NCI-H446 treated with DMSO at 0.1 percent for 48 hours (cell line): ENCODE data around the gene SNTG2.

ENCODE experiments used
- DNase-seq: peaks from one replicate; lab custom pipeline; 2025; lab: John Stamatoyannopoulos, UW

Gene SNTG2

DNA sequence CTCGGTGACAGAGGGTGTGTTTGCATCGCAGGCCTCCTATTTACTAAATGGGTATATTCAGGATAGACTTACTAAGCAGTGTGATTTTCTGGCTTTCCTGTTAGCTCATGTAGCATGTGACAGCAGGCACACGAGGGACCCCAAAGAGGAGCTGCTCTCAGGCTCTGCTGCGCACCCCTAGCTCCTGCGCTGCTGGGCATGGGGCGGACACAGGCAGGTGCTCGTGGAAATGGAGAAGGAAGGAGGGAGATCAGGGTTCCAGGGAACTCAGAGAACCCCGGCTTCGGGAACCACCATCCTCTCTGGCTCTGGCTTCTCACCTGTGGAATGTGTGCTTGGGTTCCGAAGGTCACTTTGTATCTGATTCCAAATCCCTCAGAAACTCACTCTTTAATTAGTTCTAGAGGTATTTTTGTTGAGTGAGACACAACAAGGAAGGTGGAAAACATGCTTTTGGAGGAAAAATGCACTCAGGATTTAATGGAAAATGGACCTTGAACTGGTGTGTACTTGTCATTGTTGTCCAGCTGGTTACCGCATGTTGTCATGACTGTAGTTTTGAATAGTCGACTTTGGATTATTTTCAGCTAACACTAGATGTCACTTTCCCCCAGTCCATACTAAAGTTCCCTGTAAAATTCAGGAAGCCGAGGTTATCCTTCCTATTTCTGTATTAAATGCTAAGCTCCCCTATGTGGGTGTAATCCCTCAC lies 3.5 kb downstream of the SNTG2 start:
- no peak for DNase-seq

- no peak for DNase-seq
Measured at GRCh38 chr2:954687-955000, 4.0 kb downstream of the SNTG2 start.

GRCh38 chr2:955829-956731 lies 5.4 kb downstream of the SNTG2 start:
- DNase-seq, result no peak

GRCh38 chr2:959457-959856 lies 8.8 kb downstream of the SNTG2 start:
- DNase-seq, result no peak

DNA sequence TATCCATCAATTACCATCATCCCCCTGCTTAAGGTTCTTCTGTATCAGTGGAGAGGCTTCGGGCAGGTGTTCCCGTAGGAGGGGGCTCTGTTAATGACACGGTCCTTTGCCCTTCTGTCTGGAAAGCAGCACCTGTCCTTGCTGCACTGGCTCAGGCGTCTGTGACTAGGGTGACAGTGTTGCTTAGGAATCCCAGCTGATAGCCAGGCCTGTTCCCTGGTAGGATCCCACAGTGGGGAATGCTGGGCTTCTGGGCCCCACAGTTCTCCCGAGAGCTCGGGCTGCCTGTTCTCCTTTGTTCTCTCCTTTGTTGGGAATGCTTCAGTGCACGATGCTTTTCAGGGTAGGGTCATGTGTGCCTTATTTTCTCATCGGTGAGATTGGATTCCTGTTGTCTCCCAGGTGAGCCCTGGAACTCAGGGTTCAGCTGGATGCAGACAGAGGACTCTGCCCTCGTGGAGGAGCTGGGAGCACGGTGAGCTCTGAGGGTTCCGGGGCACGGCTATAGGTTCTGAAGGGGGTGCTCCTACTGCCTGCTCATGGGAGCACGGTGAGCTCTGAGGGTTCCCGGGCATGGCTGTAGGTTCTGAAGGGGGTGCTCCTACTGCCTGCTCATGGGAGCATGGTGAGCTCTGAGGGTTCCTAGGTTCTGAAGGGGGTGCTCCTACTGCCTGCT lies 9.6 kb downstream of the SNTG2 start:
- no peak for DNase-seq

DNA sequence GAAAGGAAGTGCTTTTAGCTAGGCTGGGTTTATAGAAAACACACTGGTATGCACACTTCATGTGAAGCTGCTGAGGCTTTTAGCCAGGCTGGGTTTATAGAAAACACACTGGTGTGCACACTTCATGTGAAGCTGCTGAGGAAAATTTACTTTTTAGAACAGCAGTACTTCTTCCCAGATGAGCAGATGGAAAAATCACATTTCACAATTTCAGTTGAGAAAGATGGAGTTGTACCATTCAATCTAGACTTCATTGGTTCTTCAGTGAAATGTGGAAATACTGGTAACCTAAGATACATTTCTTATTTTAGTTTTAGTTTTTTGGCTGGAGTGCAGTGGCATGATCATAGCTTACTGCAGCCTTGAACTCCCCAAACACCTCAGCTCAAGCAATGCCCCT lies 11.1 kb downstream of the SNTG2 start:
- no peak for DNase-seq

- no peak for DNase-seq
Measured at GRCh38 chr2:963876-964275, 13.2 kb downstream of the SNTG2 start.

GRCh38 chr2:964562-964961 lies 13.9 kb downstream of the SNTG2 start:
- DNase-seq, result no peak

DNA sequence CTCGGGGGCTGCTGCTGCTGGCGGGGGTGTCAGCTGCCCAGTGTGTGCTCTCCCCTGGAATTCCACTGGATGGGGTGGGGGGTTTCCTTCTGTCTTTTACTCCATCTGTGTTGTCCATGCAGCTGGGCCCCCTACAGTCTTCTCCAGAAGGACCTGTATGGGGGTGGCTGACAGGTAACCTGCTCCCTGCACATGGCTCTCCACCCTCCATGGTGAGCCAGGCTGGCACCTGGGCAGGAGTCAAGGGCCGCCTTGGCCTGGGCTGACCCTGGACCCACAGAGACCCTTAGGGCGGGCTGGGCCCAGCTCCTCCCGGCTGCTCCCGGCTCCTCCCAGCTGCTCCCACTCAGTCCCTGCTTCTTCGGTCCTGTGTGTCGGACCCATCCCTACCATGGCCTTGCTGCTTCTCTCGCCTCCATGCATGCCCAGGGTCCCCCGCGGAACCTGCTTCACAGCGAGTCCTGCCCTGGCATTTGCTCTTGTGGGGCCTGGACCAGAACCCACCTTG lies 15.0 kb downstream of the SNTG2 start:
- no peak for DNase-seq

- DNase-seq, result no peak
Measured at GRCh38 chr2:973129-973528, 22.5 kb downstream of the SNTG2 start.

DNA sequence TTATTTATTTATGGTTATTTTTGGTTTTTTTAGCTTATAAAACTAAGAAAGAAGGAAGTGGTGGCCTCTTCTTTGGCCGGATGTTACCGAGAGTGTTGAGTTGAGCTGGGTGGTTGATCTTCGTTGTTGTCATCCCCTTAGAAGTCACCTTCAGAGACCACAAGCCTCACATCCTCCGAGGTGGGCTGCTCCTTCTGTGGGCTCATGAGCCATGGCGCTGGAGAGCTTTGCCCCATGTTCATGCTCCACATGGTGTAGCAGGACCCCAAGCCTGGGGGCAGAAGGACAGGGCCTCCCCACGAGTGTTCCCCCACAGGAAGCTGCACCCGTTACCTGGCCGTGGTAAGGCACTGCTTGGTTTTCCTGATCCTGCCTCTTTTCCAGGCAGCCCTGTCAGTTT lies 23.4 kb downstream of the SNTG2 start:
- DNase-seq, result no peak

GRCh38 chr2:974502-974901 lies 23.9 kb downstream of the SNTG2 start:
- DNase-seq, result no peak

DNA sequence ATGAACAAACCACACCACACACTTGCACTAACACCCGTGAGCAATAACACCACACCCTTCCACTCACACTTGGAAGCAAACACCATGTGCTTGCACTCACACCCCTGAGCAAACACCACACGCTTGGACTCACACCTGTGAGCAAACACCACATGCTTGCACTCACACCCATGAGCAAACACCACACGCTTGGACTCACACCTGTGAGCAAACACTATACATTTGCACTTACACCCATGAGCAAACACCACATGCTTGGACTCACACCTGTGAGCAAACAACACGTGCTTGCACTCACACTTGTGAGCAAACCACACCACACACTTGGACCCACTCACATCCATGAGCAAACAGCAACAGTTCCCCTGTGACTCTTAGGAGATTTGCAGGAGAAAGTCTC lies 24.4 kb downstream of the SNTG2 start:
- no peak for DNase-seq

- no peak for DNase-seq
Measured at GRCh38 chr2:979069-979928, 28.6 kb downstream of the SNTG2 start.

- DNase-seq, result no peak
Measured at GRCh38 chr2:980176-980575, 29.5 kb downstream of the SNTG2 start.

DNA sequence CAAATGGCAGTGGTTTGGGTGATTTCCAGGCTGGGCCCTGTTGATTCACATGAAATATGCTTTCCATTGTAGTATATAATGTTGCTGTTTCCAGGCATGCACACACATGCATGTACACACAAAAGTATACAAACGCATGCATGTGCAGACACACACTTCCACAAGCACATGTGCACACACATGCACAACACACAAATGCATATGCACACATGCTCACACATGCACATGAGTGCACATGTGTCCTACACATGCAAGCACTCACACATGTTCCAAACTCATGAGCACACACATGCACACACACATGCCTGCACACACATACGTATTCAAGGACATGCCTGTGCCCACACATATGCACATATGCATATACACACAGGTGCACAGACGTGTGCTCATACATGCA lies 30.6 kb downstream of the SNTG2 start:
- no peak for DNase-seq

GRCh38 chr2:981759-982158 lies 31.1 kb downstream of the SNTG2 start:
- DNase-seq, result no peak

DNA sequence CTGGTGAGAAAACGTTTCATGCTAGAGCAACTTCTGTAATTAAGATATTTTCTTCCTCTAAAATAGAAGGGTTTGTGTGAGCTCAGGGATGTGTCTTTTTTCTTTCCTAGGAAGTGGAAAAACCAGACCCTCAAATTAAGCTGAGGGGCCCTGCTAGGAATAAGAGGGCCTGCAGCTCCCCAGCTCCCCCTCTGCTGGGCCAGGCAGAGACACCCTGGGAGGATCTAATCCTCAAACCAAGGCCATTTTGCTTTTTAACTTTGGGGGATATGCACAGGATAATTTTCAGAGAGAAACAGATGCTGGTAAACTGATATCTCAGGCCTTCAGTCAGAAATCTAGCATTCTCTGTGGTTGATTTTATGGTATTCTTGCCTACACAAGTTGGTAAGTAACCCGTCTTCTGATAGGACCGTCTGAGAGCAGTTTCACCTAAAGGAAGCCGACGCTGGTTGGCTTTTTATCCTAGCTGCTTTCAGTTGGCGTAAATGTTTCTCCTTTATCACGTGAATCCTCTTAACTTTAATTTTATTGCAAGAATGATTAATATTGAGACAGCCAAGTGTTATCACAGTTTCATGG lies 34.8 kb downstream of the SNTG2 start:
- DNase-seq, result no peak

DNA sequence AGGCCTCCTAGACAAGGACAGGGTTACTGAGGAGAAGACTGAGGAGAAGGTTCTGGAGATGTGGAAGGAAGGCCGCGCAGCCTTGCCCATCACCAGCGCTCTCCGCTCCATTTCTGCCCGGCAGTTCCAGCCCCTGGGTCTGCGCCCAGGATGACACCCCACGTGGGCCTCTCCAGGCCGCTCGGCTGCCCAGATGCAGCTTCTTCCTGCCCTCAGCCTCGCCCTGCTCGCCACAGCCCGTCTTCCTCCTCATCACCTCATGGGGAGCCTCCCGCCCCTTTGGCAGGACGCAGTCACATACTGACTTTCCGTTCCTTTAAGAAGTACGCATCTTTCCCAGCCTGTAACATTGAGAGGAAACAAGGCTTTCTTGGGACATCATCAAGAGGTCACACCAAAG lies 37.1 kb downstream of the SNTG2 start:
- no peak for DNase-seq

DNA sequence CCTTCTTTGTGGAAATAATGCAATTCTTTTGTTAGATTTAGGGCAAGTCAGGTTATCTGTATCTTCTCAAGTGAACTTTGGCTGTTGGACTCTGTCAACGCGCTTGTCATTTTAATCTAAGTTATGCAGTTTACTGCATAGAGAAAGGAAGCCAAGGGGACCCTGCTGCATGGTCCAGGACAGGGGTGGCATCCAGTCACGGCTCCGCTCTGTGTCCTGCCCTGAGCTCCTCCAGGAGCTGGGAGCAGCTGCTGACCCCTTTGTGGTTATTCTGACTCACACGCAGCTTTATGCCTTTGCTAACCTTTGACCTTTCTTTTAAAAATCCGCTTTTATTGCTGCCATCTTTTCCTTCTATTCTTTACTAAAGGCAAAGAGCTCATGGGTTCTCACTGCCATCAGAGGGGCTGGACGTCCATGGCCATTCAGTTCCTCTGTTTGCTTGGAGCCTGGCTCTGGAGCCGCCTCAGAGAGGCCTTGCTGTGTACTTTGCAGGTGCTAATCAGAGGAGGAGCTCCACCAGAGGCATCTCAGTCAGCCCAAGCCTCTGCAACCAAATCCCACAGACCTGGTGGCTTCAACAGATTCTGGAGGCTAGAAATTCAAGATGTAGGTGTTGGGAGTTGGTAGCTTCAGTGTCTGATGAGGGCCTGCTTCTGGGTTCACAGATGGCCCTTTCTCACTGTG lies 39.3 kb downstream of the SNTG2 start:
- no peak for DNase-seq

- no peak for DNase-seq
Measured at GRCh38 chr2:990970-991369, 40.3 kb downstream of the SNTG2 start.
